Astrocyte of the spinal cord (primary cell): ENCODE data around the gene NINJ2.

Experiments used
- DNase-seq: peaks from one replicate; pipeline ENCODE4 v3.0.0; 2011; ENCODE audit warnings: low read depth, low spot score
- H3K4me3 ChIP-seq: 2 replicates; pipeline ENCODE4 v1.5.1; 2011; ENCODE audit warnings: low read depth, mild to moderate bottlenecking, low read length, moderate library complexity
- in situ Hi-C: cut with HindIII; loops from 2 replicates; pipeline ENCODE4 v1.10.0; 2017; ENCODE audit warnings: low sequenced_read_pairs
- TF ChIP-seq, protein P1 (sequence below): IDR thresholded peaks from 2 replicates; pipeline ENCODE4 v1.5.1; 2012; ENCODE audit warnings: low read depth, mild to moderate bottlenecking, low read length, inconsistent platforms

Gene NINJ2

GRCh38 chr12:554001-554285, 109.3 kb downstream of the NINJ2 start:
- H3K4me3 ChIP-seq = no peak overlapping the region
- TF ChIP-seq, protein P1, sequence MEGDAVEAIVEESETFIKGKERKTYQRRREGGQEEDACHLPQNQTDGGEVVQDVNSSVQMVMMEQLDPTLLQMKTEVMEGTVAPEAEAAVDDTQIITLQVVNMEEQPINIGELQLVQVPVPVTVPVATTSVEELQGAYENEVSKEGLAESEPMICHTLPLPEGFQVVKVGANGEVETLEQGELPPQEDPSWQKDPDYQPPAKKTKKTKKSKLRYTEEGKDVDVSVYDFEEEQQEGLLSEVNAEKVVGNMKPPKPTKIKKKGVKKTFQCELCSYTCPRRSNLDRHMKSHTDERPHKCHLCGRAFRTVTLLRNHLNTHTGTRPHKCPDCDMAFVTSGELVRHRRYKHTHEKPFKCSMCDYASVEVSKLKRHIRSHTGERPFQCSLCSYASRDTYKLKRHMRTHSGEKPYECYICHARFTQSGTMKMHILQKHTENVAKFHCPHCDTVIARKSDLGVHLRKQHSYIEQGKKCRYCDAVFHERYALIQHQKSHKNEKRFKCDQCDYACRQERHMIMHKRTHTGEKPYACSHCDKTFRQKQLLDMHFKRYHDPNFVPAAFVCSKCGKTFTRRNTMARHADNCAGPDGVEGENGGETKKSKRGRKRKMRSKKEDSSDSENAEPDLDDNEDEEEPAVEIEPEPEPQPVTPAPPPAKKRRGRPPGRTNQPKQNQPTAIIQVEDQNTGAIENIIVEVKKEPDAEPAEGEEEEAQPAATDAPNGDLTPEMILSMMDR = no peak
- in situ Hi-C loops = no loop called here
- no peak for DNase-seq

GRCh38 chr12:553216-554000, 109.8 kb downstream of the NINJ2 start:
- in situ Hi-C loops = no loop called here
- no peak for DNase-seq
- no peak overlapping the region for H3K4me3 ChIP-seq
- TF ChIP-seq, protein P1 = no peak

GRCh38 chr12:552466-552865, 110.8 kb downstream of the NINJ2 start:
- DNase-seq = no peak
- no peak overlapping the region for H3K4me3 ChIP-seq
- in situ Hi-C loops = no loop called here
- TF ChIP-seq, protein P1 = no peak

DNA sequence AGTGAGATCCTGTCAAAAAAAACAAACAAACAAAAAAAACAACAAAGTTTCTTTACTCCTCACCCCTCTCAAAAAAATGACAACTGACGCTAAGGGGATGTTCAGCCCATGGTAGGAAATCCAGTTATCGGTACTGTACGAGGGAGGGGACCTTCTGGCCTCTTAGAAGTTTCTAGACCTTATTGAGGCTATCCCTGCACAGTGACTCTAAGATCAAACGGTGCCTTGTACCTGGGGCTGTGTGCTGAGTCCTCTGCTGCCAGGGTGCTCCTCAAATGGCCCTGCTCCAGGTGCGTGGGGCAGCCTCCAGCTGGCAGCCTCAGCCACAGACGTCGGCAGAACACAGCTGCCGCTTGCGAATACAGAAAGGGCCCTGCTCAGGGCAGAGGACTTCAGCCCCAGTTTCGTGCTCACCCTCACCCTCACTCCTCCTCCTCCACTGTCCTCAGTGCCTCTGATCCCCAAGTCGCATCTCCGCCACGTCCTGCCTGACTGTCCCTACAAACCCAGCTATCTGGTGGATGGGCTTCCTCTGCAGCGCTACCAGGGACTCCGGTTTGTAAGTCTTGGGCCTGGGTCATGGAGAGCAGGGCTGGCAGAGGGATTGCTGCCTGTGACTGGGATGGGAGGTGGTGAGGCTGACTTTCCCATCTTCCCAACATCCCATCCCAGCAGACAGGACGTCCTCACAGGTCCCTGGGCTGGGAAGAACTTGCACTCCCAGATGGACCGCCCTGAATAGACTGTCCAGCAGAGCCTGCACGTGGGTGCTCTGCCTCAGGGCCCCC, 112.6 kb downstream of the NINJ2 start:
- TF ChIP-seq, protein P1 = no peak
- no peak overlapping the region for H3K4me3 ChIP-seq
- in situ Hi-C loops = no loop called here
- no peak for DNase-seq

DNA sequence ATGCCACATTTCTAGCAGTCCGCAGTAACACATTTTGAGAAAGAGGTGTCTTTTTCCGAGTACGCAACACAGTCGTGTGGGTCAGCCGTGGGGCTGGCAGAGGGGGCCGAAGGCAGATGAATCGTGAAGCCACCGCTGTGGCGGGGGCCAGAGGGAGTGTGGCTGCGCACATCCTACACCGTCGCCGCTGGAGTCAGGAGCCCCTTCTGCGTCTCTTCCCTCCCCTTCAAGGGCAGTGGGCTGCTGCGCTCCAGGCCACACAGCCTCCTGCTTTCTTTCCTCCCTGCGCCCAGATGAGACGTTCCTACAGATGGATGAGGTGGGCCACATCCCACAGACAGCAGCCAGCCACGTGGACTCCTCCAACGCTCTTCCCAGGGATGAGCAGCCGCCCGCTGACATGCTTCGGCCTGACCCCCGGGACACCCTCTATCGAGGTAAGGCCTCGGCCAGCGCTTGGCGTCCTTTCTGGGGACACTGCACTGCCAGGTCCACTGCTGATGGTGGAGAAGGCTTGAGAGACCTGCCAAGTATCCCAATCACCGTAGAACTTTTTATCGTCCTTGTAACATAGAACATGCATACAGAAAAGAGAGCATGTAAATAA, 113.7 kb downstream of the NINJ2 start:
- DNase-seq = no peak
- TF ChIP-seq, protein P1 = no peak
- in situ Hi-C loops = no loop called here
- no peak overlapping the region for H3K4me3 ChIP-seq

DNA sequence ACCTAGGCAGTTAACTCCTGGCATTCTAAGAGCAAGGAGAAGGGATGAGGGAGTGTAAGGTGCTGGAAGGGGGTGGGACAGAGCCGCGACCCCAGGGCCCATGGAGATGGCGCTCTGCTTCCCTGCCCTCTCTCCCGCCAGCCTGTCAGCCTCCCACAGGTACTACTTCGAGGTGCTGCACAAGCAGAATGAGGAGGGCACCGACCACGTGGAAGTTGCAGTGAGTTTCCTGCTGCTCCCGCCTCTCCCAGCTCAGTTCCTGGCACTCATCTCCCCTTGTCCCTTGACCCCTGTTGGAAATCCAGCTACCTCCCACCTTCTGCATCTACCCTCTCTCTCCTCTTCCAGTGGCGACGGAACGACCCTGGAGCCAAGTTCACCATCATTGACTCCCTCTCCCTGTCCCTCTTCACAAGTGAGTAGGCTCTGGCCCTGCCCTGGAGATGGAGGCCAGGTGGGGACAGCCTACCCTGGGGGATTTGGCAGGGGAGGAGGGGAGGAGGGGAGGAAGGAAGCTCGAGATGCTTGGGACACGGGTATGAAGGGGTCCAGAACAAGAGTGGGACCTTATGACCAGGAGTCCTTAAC, 115.3 kb downstream of the NINJ2 start:
- no peak for DNase-seq
- TF ChIP-seq, protein P1 = no peak
- no peak overlapping the region for H3K4me3 ChIP-seq
- in situ Hi-C loops = no loop called here
